NT2/D1 (cell line): ENCODE data around the gene BPGM.

Experiments used
- DNase-seq: peaks from one replicate; pipeline ENCODE4 v3.0.0-alpha.2; 2011; ENCODE audit warnings: low read depth, low spot score
- H3K27me3 ChIP-seq: 2 replicates; pipeline ENCODE4 v1.6.0; 2011; ENCODE audit warnings: mild to moderate bottlenecking; ENCODE audit not compliant: insufficient read length, insufficient read depth
- H3K36me3 ChIP-seq: 2 replicates; pipeline ENCODE4 v1.6.1; 2011; ENCODE audit warnings: mild to moderate bottlenecking, low read length, mixed read lengths; ENCODE audit not compliant: insufficient read depth, insufficient read length
- H3K4me1 ChIP-seq: 2 replicates; pipeline ENCODE4 v1.5.1; 2011; ENCODE audit not compliant: insufficient read depth, insufficient read length
- H3K4me3 ChIP-seq: 2 replicates; pipeline ENCODE4 v1.5.1; 2011; ENCODE audit warnings: low read depth; ENCODE audit not compliant: insufficient read length
- H3K9ac ChIP-seq: 2 replicates; pipeline ENCODE4 v1.6.0; 2011; ENCODE audit warnings: low read depth; ENCODE audit not compliant: insufficient read length
- H3K9me3 ChIP-seq: 2 replicates; pipeline ENCODE4 v1.5.1; 2011; ENCODE audit warnings: mild to moderate bottlenecking, low read length; ENCODE audit not compliant: insufficient read depth
- SUZ12 ChIP-seq: IDR thresholded peaks from 2 replicates; pipeline ENCODE4 v1.6.1; 2011; ENCODE audit not compliant: insufficient read length, insufficient read depth; ENCODE audit errors: extremely low read depth
- YY1 ChIP-seq: IDR thresholded peaks from 2 replicates; pipeline ENCODE4 v1.6.1; 2011; ENCODE audit not compliant: insufficient read length, insufficient read depth
- ZNF274 ChIP-seq: IDR thresholded peaks from 2 replicates; pipeline ENCODE4 v1.6.1; 2011; ENCODE audit warnings: mild to moderate bottlenecking, low read depth, low read length

Gene BPGM

GRCh38 chr7:134643131-134643530 lies 3.5 kb upstream of the BPGM start:
- Histone ChIP-seq H3K9me3 (no peaks in the 10 kb centered on the region), H3K9ac (no peak overlapping the region), H3K4me3 (no peak overlapping the region), H3K27me3 (no peaks in the 10 kb centered on the region), H3K4me1 (no peaks in the 10 kb centered on the region), H3K36me3 (no peaks in the 10 kb centered on the region)
- no peak for DNase-seq
- TF ChIP-seq ZNF274 (no peak), YY1 (no peak), SUZ12 (no peak)

DNA sequence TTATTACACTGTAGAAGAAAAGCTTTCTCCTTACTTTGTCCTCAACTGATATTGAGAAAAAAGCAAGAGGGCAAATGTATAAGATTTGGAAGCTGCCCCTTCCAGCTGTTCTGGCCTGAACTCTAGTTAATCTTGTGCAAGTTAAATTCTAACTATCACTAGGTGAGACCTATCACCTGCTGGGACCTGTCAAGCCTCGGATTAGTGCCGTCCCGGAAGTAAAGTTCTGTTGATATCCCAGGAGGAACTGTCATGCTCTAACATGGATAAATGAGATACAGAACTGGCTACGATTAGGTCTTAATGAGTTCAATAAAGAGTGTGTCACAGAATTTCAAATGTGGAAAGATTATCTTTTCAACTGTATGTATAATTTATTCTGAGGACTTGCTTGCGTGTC lies 1.2 kb upstream of the BPGM start:
- no peak overlapping the region for H3K9ac ChIP-seq
- DNase-seq: no peak
- no peaks in the 10 kb centered on the region for H3K36me3 ChIP-seq
- H3K9me3 ChIP-seq: no peaks in the 10 kb centered on the region
- no peaks in the 10 kb centered on the region for H3K27me3 ChIP-seq
- no peaks in the 10 kb centered on the region for H3K4me1 ChIP-seq
- peak overlapping the region; percentile 57 for H3K4me3 ChIP-seq
- TF ChIP-seq YY1 (no peak), SUZ12 (no peak), ZNF274 (no peak)

DNA sequence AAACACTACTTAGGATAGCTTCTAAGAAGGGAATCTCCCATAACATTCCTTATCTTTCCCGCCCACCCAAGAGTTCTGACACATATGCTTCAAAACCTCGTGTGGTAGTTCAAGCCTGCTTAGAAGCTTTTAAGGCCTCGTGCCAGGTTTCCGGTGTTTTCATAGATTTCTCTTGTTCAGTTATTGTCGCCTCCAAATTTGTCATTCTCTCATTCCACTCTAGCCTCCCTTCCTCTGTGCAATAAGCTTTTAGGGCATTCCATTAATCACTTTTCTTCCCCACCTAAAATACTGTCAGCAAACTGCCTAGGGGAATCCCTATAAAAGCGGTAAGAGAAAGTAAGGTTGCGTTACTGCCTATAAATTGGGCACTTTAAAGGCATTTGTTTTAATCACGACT lies 718 bp upstream of the BPGM start:
- peak overlapping the region; percentile 57 for H3K4me3 ChIP-seq
- peak overlapping the region; percentile 69 for H3K9ac ChIP-seq
- H3K9me3 ChIP-seq: no peaks in the 10 kb centered on the region
- no peaks in the 10 kb centered on the region for H3K27me3 ChIP-seq
- H3K36me3 ChIP-seq: no peaks in the 10 kb centered on the region
- TF ChIP-seq SUZ12 (no peak), YY1 (no peak)
- no peak for DNase-seq
- no peaks in the 10 kb centered on the region for H3K4me1 ChIP-seq

DNA sequence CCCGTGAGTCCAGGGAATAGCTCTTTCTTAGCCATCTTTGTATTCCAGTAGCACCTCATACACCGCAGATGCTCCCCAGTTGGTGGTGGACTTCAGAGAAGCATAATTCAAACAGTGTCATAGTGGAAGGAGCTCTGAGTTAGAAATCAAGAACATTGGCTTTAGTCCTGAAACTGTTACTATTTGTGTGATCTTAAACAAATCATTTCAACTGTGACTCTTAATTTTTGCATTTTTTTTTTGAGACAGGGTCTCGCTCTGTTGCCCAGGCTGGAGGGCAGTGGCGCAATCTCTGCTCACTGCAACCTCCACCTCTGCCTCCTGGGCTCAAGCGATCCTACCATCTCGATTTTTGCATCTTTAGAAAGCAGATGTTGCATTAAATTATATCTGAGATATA lies 1.8 kb downstream of the BPGM start:
- no peak for TF ChIP-seq SUZ12
- no peak for TF ChIP-seq ZNF274
- TF ChIP-seq YY1: no peak
- H3K4me1 ChIP-seq: no peaks in the 10 kb centered on the region
- H3K9me3 ChIP-seq: no peaks in the 10 kb centered on the region
- H3K36me3 ChIP-seq: no peaks in the 10 kb centered on the region
- H3K9ac ChIP-seq: no peak overlapping the region
- H3K27me3 ChIP-seq: no peaks in the 10 kb centered on the region
- no peak overlapping the region for H3K4me3 ChIP-seq
- no peak for DNase-seq

DNA sequence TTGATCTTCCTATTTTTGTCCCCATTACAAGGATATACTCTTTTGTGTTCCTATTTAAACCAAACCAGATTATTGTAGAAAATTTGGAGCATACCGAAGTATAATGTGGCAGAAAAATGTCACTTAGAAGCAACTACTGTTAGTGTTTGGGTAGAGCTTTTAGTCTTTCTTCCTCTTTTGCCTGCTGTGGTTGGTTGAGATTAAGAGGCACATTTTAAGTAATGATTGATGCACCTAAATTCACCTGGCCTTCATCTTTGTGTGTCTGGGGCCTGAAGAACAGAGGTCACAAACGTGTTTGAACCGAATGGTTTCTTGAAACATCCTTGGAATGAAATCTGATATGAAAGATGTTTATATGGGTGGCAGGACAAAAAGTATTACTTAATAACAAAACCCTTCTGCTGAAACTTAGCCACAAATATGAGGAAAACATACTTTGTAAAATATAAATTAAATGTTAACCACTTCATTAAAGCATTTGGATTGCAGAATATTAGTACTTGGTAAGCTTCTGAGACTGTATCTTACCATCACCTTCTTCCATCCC lies 2.6 kb downstream of the BPGM start:
- no peaks in the 10 kb centered on the region for H3K36me3 ChIP-seq
- no peaks in the 10 kb centered on the region for H3K4me1 ChIP-seq
- H3K9me3 ChIP-seq: no peaks in the 10 kb centered on the region
- DNase-seq: no peak
- no peak for TF ChIP-seq YY1
- no peak for TF ChIP-seq ZNF274
- TF ChIP-seq SUZ12: no peak
- no peak overlapping the region for H3K4me3 ChIP-seq
- no peaks in the 10 kb centered on the region for H3K27me3 ChIP-seq
- H3K9ac ChIP-seq: no peak overlapping the region

DNA sequence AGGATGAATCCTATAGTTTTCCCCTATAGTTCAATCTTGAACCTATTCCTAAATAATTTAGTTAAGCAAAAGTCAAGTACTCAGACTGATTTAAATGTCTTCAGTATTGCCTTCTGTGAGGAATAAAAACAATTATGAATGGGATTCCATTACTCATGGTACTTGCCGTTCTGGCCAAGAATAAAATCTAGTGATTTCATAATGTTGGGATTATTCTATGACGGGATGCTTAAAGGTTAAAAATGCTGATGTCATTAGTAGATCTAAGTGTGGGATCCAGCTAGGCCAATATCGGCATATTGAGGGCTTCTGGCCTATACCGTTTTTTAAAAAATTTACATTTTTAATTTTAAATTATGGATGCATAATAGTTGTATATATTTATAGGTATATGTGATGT lies 5.3 kb downstream of the BPGM start:
- no peak overlapping the region for H3K4me3 ChIP-seq
- DNase-seq: no peak
- TF ChIP-seq ZNF274: no peak
- TF ChIP-seq YY1: no peak
- TF ChIP-seq SUZ12: no peak
- no peaks in the 10 kb centered on the region for H3K36me3 ChIP-seq
- no peaks in the 10 kb centered on the region for H3K4me1 ChIP-seq
- H3K27me3 ChIP-seq: no peaks in the 10 kb centered on the region
- no peaks in the 10 kb centered on the region for H3K9me3 ChIP-seq
- H3K9ac ChIP-seq: no peak overlapping the region

DNA sequence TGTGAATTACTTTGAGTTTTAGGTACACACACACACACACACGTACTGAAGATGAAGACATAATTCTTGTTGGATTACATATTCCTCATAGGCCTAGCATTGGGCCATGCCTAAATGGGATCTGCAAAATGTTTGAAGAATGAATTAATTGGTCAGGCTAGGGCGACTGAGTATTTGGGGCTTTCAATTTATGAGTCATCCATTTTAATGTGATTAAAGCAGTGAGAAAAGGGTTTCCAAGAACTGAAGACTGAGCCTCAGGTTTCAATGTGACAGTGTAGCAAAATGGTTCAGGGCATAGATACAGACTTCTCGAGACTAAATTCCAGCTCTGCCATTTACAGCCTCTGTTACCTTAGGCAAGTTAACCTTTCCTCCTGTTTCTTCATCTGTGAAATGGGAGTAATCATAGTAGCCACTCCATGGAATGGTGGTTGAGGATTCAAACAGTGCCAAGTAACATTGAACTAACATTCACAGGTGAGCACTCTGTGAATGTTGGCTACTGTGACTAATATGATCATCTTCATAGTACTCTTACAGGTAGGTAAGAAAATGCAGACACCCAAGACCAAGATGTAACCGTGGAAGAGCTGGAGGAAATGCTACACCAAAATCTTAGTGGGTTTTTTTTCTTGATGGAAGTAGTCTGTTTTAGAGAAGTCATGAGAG lies 7.6 kb downstream of the BPGM start:
- Histone ChIP-seq H3K4me1 (no peaks in the 10 kb centered on the region), H3K36me3 (peaks cover 2% of the 10 kb centered on the region), H3K27me3 (no peaks in the 10 kb centered on the region), H3K9me3 (no peaks in the 10 kb centered on the region), H3K4me3 (no peak overlapping the region), H3K9ac (no peak overlapping the region)
- TF ChIP-seq SUZ12 (no peak), ZNF274 (no peak), YY1 (no peak)
- no peak for DNase-seq
